ENCODE data around the gene TRRAP. TPM values are rescaled to one million over a fixed set of nuclear protein-coding genes. Genes with fewer than 3 reads are reported as not detected.

Gene TRRAP
- total and polyA plus RNA-seq, 2 of the 8 experiments (the other 6 are each of a cell fraction or from before 2014, with no cell fraction given): 21.7 to 48.6 TPM

DNA sequence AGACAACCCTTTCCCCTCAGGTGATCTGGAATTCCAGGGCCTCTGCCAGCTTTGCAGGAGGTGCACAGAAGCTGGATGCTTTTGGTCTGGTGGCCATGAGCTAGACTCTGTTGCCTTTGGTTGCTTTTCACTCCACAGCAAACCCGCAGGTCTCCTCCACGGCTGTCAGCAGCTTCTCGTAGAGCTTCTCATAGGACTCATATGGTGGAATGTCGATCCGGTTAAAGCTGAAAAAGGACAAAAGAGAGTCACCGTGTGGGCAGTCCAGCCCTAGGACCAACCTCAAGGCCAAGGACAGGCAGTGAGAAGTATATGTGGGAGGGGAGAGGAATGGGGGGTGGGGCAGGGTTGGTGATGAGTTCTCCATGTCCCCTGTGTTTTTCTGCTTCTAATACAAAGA is 152.1 kb downstream of the TRRAP start:
- POLR2A ChIA-PET (ENCODE audit: partially characterized antibody): interaction anchor here (0.6 kb wide), 1 partner anchor 291 kb away, joined by 3 read pairs; no protein-coding TSS in a partner anchor

More for the DNA sequence above, 152.1 kb downstream of the TRRAP start:
- 0 out of 7 replicates have a peak, but pooled peaks cover 0 to 3% (median 0%) of the 10 kb centered on the region in 4 experiments for H3K4me1 ChIP-seq (replicated peaks in 1 of 4; ENCODE audit: control insufficient read depth in 3 of 4, insufficient read depth in 4 of 4, low read length in 3 of 4)
- no peak overlapping the region for H2BK12ac ChIP-seq (ENCODE audit: low read depth, low read length)
- H4K91ac ChIP-seq (replicated peaks; ENCODE audit: insufficient read length, low read length): no peak overlapping the region
- no peak overlapping the region for H2BK20ac ChIP-seq (ENCODE audit: low read length)
- no peak overlapping the region for H2BK120ac ChIP-seq (replicated peaks; ENCODE audit: low read depth, low read length)
- peaks cover 23 to 69% (median 50%) of the 10 kb centered on the region in 4 experiments for H3K36me3 ChIP-seq (ENCODE audit: control insufficient read depth in 2 of 4, insufficient read depth in 4 of 4, low read length in 3 of 4)
- 95% methylated on average over 6 of the region's 6 CpGs; no CpG with 5 or more reads in 1 of the 2 experiments for WGBS, 2 experiments (ENCODE audit: extremely low coverage in 1 of 2, insufficient coverage in 1 of 2, insufficient read length in 1 of 2, insufficient replicate concordance in 2 of 2, low coverage in 1 of 2, low lambda C conversion rate in 2 of 2, missing lambda C conversion rate in 1 of 2)
- H3K9me3 ChIP-seq (ENCODE audit: insufficient read depth in 2 of 2, low read depth in 1 of 2, low read length in 1 of 2): no peaks in the 10 kb centered on the region
- H3K27me3 ChIP-seq (replicated peaks in 1 of 4; ENCODE audit: control insufficient read depth in 3 of 4, extremely low read depth in 1 of 4, insufficient read depth in 3 of 4, low read length in 3 of 4): no peaks in the 10 kb centered on the region
- H3K79me1 ChIP-seq (ENCODE audit: low read depth, low read length): no peaks in the 10 kb centered on the region; the same call in 1 of the 2 replicates
- H3K23ac ChIP-seq (ENCODE audit: insufficient read length): no peak overlapping the region
- no peak overlapping the region for H3K4me3 ChIP-seq (ENCODE audit: extremely low read depth in 1 of 4, insufficient read depth in 2 of 4, low read depth in 3 of 4, low read length in 4 of 4)
- no peak overlapping the region for H3K4me2 ChIP-seq (ENCODE audit: insufficient read depth in 1 of 2, low read depth in 2 of 2, low read length in 2 of 2)
- no peak overlapping the region for H3K18ac ChIP-seq (ENCODE audit: extremely low read depth, low read length)
- no peaks in the 10 kb centered on the region for H3K23me2 ChIP-seq (ENCODE audit: low read depth, low read length)
- no peak overlapping the region for H3K4ac ChIP-seq (replicated peaks; ENCODE audit: insufficient read length, low read depth, low read length)
- no peak overlapping the region for H3K56ac ChIP-seq (replicated peaks; ENCODE audit: insufficient read length, low read depth, low read length)
- no peak overlapping the region for H3K27ac ChIP-seq (ENCODE audit: low read depth, low read length)
- no peak overlapping the region for H2BK5ac ChIP-seq (ENCODE audit: low read depth, low read length)
- no peak for FAIRE-seq
- H4K20me1 ChIP-seq (replicated peaks in 1 of 2; ENCODE audit: control insufficient read depth in 1 of 2, insufficient read depth in 2 of 2, low read length in 2 of 2): peaks cover 3 to 6% of the 10 kb centered on the region in 2 experiments
- no peak overlapping the region for H3K14ac ChIP-seq (ENCODE audit: insufficient read length)
- no peak overlapping the region for H2AFZ ChIP-seq (ENCODE audit: low read length)
- CTCF ChIA-PET (ENCODE audit: partially characterized antibody): interaction anchor here (0.9 to 2.0 kb wide), 5 partner anchors 9 to 283 kb away, joined by 3 to 12 read pairs (median 3); no protein-coding TSS in a partner anchor
- no peaks in the 10 kb centered on the region for H3K79me2 ChIP-seq (ENCODE audit: control insufficient read depth in 1 of 2, insufficient read depth in 2 of 2, low read length in 2 of 2)
- H2BK15ac ChIP-seq (ENCODE audit: low read length): no peak overlapping the region
- no peak overlapping the region for H3K9ac ChIP-seq (replicated peaks in 1 of 4; ENCODE audit: extremely low read depth in 1 of 4, low read depth in 3 of 4, low read length in 3 of 4)
- DNase-seq (ENCODE audit: low read depth in 1 of 2, low spot score in 2 of 2): no peak
- no peak overlapping the region for H2AK5ac ChIP-seq (ENCODE audit: low read depth, low read length)
- no peak overlapping the region for H4K8ac ChIP-seq (ENCODE audit: extremely low read depth, insufficient read depth, low read length)
- TF ChIP-seq CBX5 (IDR thresholded peaks at IDR 0.05; ENCODE audit: low read depth, low read length): no peak
- TF ChIP-seq CHD1 (IDR thresholded peaks at IDR 0.05; ENCODE audit: low read depth, low read length): no peak
- TF ChIP-seq HDAC6 (IDR thresholded peaks at IDR 0.05; ENCODE audit: low read depth, low read length): no peak
- no peak for TF ChIP-seq KDM4A (IDR thresholded peaks at IDR 0.05; ENCODE audit: low read depth, low read length, severe bottlenecking)
- TF ChIP-seq SRF (IDR thresholded peaks at IDR 0.05; ENCODE audit: low read depth, low read length): no peak
- no peak overlapping the region for H4K5ac ChIP-seq (ENCODE audit: insufficient read length, low read depth, low read length)

Data from H1 (cell line).